Thyroid gland (tissue), 4 donors: ENCODE data around the gene SPTBN2. TPM values are rescaled to one million over a fixed set of nuclear protein-coding genes. Genes with fewer than 3 reads are reported as not detected.
A peak's percentile ranks its signal among the peaks of the same experiment; 100 is the strongest.

ENCODE experiments used
- DNase-seq, 2 donors: peaks; one replicate each; pipeline ENCODE4 v3.0.0-alpha.2; 2019
- H3K27ac ChIP-seq, 3 donors: fragments of 200-600 bp; sonication (generic); 1 replicate in 2 of 3; 2 replicates in 1 of 3; pipeline ENCODE4 v1.5.1; 2016 to 2019; ENCODE audit warnings: mild to moderate bottlenecking in 1 of 3, moderate library complexity in 1 of 3
- H3K27me3 ChIP-seq: fragments of 200-600 bp; sonication (generic); one replicate; pipeline ENCODE4 v1.5.1; 2019
- H3K36me3 ChIP-seq, 2 donors: fragments of 200-600 bp; sonication (generic); one replicate each; pipeline ENCODE4 v1.5.1; 2016 to 2019
- H3K4me1 ChIP-seq, 2 donors: fragments of 200-600 bp; sonication (generic); one replicate each; pipeline ENCODE4 v1.5.1; 2017 to 2019
- H3K4me3 ChIP-seq, 3 donors: fragments of 200-600 bp; sonication (generic); replicated peaks in 1 of 3; 1 replicate in 2 of 3; 2 replicates in 1 of 3; pipeline ENCODE4 v1.5.1; 2016; ENCODE audit warnings: mild to moderate bottlenecking in 1 of 3
- H3K9me3 ChIP-seq: fragments of 200-600 bp; sonication (generic); one replicate; pipeline ENCODE4 v1.5.1; 2017
- POLR2A ChIP-seq, 2 donors: fragments of 450-650 bp; IDR thresholded peaks; one replicate each; pipeline ENCODE4 v1.6.1; 2017; ENCODE audit warnings: antibody characterized with exemption in 2 of 2, mild to moderate bottlenecking in 2 of 2, moderate library complexity in 1 of 2
- WGBS, 2 donors: methylation state at CpG; one replicate each; pipeline ENCODE4 v1.1.5; 2017; 5-methylcytosine and 5-hydroxymethylcytosine counted together
- intact Hi-C: fragments of 100-400 bp; cut with DNase I; formaldehyde crosslinking; loops from one replicate; pipeline ENCODE4 v1.15.1; 2023
- small RNA-seq: library from RNA; depleted of rRNA; stranded (forward); fragments of <200 nt; gene quantifications from one replicate; pipeline ENCODE3, GENCODE V24; 2016
- total RNA-seq, 4 donors: library from RNA; depleted of rRNA; stranded (reverse); fragments of >200 nt; gene quantifications; one replicate each; pipeline ENCODE4 v1.2.3, GENCODE V29; 2016
- TF ChIP-seq, protein P1 (sequence below), 6 experiments: fragments of 200-600 bp in 3 of 6; fragments of 450-650 bp in 3 of 6; sonication (generic) in 3 of 6; IDR thresholded peaks; one replicate each; pipeline ENCODE4 v1.5.1; 2016 to 2019; ENCODE audit warnings: antibody characterized with exemption in 6 of 6, mild to moderate bottlenecking in 2 of 6, inconsistent platforms in 1 of 6, moderate library complexity in 1 of 6

SPTBN2 gene
- total RNA-seq, 4 donors from 2014 or later, result 0.25 to 1.6 (median 0.83) TPM

- Histone ChIP-seq H3K27ac (peak overlapping the region; percentile 37 to 89 (median 82)), H3K9me3 (no peaks in the 10 kb centered on the region), H3K4me1 (peaks cover 40 to 58% of the 10 kb centered on the region in 2 donors), H3K27me3 (no peaks in the 10 kb centered on the region), H3K36me3 (peaks cover 16 to 24% of the 10 kb centered on the region in 2 donors), H3K4me3 (peak overlapping the region; percentile 38 to 78 (median 42))
- WGBS, 2 donors, result 3 to 4% methylated on average over 27 of the region's 27 CpGs
- TF ChIP-seq POLR2A (IDR thresholded peaks at IDR 0.05), result no peak
- TF ChIP-seq, protein P1, sequence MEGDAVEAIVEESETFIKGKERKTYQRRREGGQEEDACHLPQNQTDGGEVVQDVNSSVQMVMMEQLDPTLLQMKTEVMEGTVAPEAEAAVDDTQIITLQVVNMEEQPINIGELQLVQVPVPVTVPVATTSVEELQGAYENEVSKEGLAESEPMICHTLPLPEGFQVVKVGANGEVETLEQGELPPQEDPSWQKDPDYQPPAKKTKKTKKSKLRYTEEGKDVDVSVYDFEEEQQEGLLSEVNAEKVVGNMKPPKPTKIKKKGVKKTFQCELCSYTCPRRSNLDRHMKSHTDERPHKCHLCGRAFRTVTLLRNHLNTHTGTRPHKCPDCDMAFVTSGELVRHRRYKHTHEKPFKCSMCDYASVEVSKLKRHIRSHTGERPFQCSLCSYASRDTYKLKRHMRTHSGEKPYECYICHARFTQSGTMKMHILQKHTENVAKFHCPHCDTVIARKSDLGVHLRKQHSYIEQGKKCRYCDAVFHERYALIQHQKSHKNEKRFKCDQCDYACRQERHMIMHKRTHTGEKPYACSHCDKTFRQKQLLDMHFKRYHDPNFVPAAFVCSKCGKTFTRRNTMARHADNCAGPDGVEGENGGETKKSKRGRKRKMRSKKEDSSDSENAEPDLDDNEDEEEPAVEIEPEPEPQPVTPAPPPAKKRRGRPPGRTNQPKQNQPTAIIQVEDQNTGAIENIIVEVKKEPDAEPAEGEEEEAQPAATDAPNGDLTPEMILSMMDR (IDR thresholded peaks at IDR 0.05), result no peak
- intact Hi-C loops, result loop anchor here (2.0 to 5.0 kb wide), 2 partner anchors 22 to 38 kb away; partner anchors contain the start of genes RBM14 and RBM4B
- DNase-seq, result no peak
Measured at GRCh38 chr11:66639066-66639813, 89.8 kb downstream of the SPTBN2 start.

GRCh38 chr11:66638177-66639065, 90.6 kb downstream of the SPTBN2 start, which contains the start of gene RBM4:
Gene RBM4, plus strand, starts transcription at chr11:66638703. Its CDS starts 1,009 bp downstream, at chr11:66639712.
- TF ChIP-seq POLR2A (IDR thresholded peaks at IDR 0.05), result peak; percentile 82 to 94
- TF ChIP-seq, protein P1 (IDR thresholded peaks at IDR 0.05), result peak in 2 of 6 experiments; percentile 4 to 14
- 1% methylated on average over 49 to 62 of the region's 63 CpGs for WGBS, 2 donors
- Histone ChIP-seq H3K36me3 (peaks cover 8 to 16% of the 10 kb centered on the region in 2 donors), H3K27me3 (no peaks in the 10 kb centered on the region), H3K4me1 (peaks cover 40 to 49% of the 10 kb centered on the region in 2 donors), H3K9me3 (no peaks in the 10 kb centered on the region), H3K27ac (peak within 1 kb of the TSS; percentile 60 to 89 (median 82)), H3K4me3 (peak within 1 kb of the TSS; percentile 38 to 78 (median 42))
- intact Hi-C loops, result loop anchor here (2.0 to 5.0 kb wide), 2 partner anchors 22 to 39 kb away; partner anchors contain the start of genes RBM14 and RBM4B
- DNase-seq, result peak; percentile 98

- H3K4me1 ChIP-seq, result peaks cover 36 to 42% of the 10 kb centered on the region in 2 donors
- TF ChIP-seq, protein P1 (IDR thresholded peaks at IDR 0.05), result no peak
- no peak for TF ChIP-seq POLR2A (IDR thresholded peaks at IDR 0.05)
- peak in 1 of 2 donors; percentile 8 for DNase-seq
- H3K27ac ChIP-seq, result peak overlapping the region; percentile 60 to 82 (median 60)
- H3K9me3 ChIP-seq, result no peaks in the 10 kb centered on the region
- H3K4me3 ChIP-seq, result peak overlapping the region in 2 of 3 donors; percentile 22 to 78
- peaks cover 5 to 14% of the 10 kb centered on the region in 2 donors for H3K36me3 ChIP-seq
- WGBS, 2 donors, result 45 to 53% methylated on average over 10 to 12 of the region's 12 CpGs
- intact Hi-C loops, result loop anchor here (2.0 to 5.0 kb wide), 2 partner anchors 21 to 40 kb away; partner anchors contain the start of genes RBM14 and RBM4B
- H3K27me3 ChIP-seq, result no peaks in the 10 kb centered on the region
Measured at GRCh38 chr11:66637557-66638176, 91.3 kb downstream of the SPTBN2 start.

- Histone ChIP-seq H3K27me3 (no peaks in the 10 kb centered on the region), H3K4me3 (no peak overlapping the region), H3K4me1 (peaks cover 23 to 29% of the 10 kb centered on the region in 2 donors), H3K27ac (no peak overlapping the region), H3K36me3 (peaks cover 5 to 14% of the 10 kb centered on the region in 2 donors), H3K9me3 (no peaks in the 10 kb centered on the region)
- no peak for TF ChIP-seq POLR2A (IDR thresholded peaks at IDR 0.05)
- TF ChIP-seq, protein P1 (IDR thresholded peaks at IDR 0.05), result no peak
- no peak for DNase-seq
- intact Hi-C loops, result loop anchor here (5.0 kb wide), 1 partner anchor 41 kb away; the partner anchor contains the start of gene RBM4B
- WGBS, 2 donors, result 91 to 95% methylated on average over 3 of the region's 3 CpGs
Measured at GRCh38 chr11:66636411-66636810, 92.6 kb downstream of the SPTBN2 start.

Small RNA genes lying within 50 kb of the gene (small RNA-seq; reads per million reads assigned to genes)
- not detected for gene RN7SL12P

Other genes starting within 250 kb of the SPTBN2 start
- 10 to 100 TPM; 10.9 to 38.7 (median 35.8) TPM for gene DPP3, start 248.8 kb downstream of the SPTBN2 start, total RNA-seq
- gene BBS1, start 218.6 kb downstream of the SPTBN2 start, total RNA-seq, result 100 to 1,000 TPM in 3 of 4 donors, 10 to 100 TPM in 1; 83.2 to 200 (median 165) TPM
- 10 to 100 TPM; 20.3 to 25.9 (median 22.3) TPM for gene ZDHHC24, start 183.2 kb downstream of the SPTBN2 start, total RNA-seq
- under 1 TPM in 1 of 4 donors, not detected in 3; 0.27 TPM for gene ACTN3, start 182.3 kb downstream of the SPTBN2 start, total RNA-seq
- 10 to 100 TPM; 30.4 to 79.1 (median 64.6) TPM for gene CTSF, start 160.6 kb downstream of the SPTBN2 start, total RNA-seq
- 1 to 10 TPM in 2 of 4 donors, under 1 TPM in 2; 0.92 to 2.1 (median 1.1) TPM for gene CCDC87, start 136.2 kb downstream of the SPTBN2 start, total RNA-seq
- gene CCS, start 136.0 kb downstream of the SPTBN2 start, total RNA-seq, result 10 to 100 TPM; 22.7 to 48.5 (median 28.9) TPM
- 10 to 100 TPM; 31.8 to 76.9 (median 62.9) TPM for gene RBM14, start 112.6 kb downstream of the SPTBN2 start, total RNA-seq
- gene RBM4, start 90.5 kb downstream of the SPTBN2 start, total RNA-seq, result 100 to 1,000 TPM; 104 to 147 (median 131) TPM
- 10 to 100 TPM; 16.6 to 24.7 (median 24.2) TPM for gene RBM4B, start 51.3 kb downstream of the SPTBN2 start, total RNA-seq
- 10 to 100 TPM; 10.8 to 23.6 (median 16.1) TPM for gene RCE1, start 114.2 kb upstream of the SPTBN2 start, total RNA-seq
- gene LRFN4, start 127.8 kb upstream of the SPTBN2 start, total RNA-seq, result 1 to 10 TPM; 4.7 to 7.5 (median 5.9) TPM
- gene PC, start 229.2 kb upstream of the SPTBN2 start, total RNA-seq, result 10 to 100 TPM in 3 of 4 donors, 1 to 10 TPM in 1; 5.4 to 34.3 (median 21.9) TPM
- not detected for gene C11orf86, start 246.1 kb upstream of the SPTBN2 start, total RNA-seq